ENCODE results near the gene PIGU. TPM values are rescaled to one million over a fixed set of nuclear protein-coding genes. Genes with fewer than 3 reads are reported as not detected.
"Not testable (repeated sequence)": the region's sequence is repeated elsewhere in the genome, so short reads cannot be mapped to it uniquely, and the experiment has no call there.

PIGU gene
- polyA plus RNA-seq, 3 donors: 6.6 to 13.4 (median 11.1) TPM

DNA sequence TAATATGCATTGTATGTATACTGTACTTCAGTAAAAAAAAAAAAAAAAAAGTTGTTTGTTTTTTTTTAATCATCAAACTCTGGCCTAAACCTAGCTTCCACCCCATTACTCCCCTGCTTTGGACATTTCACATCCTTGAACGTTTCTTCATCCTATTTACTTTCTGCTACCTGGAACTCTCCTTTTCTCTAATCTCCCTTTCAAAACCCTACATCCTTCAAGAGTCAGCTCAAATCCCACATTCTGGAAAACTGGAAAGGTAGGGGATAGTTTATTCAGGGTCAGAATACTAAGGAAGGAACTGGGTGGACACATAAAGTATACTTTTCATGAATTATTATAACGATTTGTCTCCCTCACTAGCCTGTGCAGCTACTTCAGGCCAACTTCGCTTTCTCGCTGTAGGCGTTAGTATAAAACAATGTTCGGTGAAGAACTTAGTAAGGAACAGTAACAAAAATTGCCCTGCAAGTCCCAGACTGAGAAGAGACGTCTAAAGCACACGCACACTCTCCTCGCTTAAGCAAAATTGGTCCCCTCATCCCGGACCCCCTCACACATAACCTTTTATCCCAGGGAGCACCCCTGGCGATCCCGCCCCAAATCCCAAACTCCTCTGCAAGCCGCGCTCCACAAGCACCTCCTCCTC lies 775 bp downstream of the PIGU start:
- 0 to 1% (median 1%) methylated on average over 14 of the region's 14 CpGs for WGBS, 3 donors
- H3K27ac ChIP-seq (ENCODE audit: low read depth, low read length): no peak overlapping the region

DNA sequence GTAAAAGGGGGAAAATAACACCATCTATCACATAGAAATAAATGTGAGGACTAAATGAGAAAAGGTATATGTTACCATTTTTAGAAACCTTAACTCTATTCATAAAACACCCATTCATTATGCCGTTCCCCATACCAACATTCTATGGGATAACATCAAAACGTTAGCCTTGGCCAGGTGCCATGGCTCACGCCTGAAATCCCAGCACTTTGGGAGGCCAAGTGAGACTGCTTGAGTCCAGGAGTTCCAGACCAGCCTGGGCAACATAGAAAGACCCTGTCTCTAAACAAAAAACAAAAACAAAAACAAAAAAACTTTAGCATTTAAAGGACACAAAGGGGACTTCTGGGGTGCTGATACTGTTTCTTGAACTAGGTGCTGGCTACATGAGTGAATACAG lies 1.3 kb downstream of the PIGU start:
- no peak overlapping the region for H3K27ac ChIP-seq (ENCODE audit: low read depth, low read length)
- WGBS, 3 donors: 19 to 29% (median 24%) methylated on average over 3 of the region's 3 CpGs

DNA sequence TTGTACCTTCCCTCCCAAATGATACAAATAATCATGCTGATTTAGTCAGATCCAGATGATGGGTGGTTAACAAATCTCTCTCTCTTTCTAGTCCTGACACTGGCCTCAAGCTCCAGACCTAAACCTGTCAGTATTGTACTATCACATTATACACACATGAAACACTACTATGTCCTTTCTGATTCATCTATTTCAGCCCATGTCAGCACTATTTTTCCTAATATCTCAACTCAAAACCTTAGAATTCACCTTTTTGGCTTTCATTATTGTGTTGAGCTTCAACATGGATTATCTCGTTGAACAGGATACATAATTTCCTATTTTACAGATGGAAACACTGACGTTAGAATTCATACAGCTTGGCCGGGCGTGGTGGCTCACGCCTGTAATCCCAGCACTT lies 3.5 kb downstream of the PIGU start:
- WGBS, 3 donors: 92 to 93% (median 92%) methylated on average over 5 of the region's 5 CpGs

DNA sequence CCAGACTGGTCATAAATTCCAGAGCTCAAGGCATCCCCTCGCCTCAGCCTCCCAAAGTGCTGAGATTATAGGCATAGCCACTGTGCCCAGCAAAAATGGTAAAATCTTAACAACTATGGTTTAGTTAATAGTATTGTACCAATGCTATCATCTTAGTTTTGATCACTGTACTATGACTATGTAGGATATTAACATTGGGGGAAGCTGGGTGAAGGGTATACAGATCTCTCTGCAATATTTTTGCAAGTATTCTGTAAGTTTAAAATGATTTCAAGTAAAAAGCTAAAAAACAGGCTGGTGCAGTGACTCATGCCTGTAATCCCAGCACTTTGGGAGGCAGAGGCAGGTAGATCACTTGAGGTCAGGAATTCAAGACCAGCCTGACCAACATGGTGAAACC lies 7.8 kb downstream of the PIGU start:
- 98 to 100% (median 100%) methylated on average over 1 of the region's 1 CpG for WGBS, 3 donors
- no peak overlapping the region for H3K27ac ChIP-seq (ENCODE audit: low read depth, low read length)

More for the DNA sequence above, 3.5 kb downstream of the PIGU start:
- H3K27ac ChIP-seq (ENCODE audit: low read depth, low read length): no peak overlapping the region

DNA sequence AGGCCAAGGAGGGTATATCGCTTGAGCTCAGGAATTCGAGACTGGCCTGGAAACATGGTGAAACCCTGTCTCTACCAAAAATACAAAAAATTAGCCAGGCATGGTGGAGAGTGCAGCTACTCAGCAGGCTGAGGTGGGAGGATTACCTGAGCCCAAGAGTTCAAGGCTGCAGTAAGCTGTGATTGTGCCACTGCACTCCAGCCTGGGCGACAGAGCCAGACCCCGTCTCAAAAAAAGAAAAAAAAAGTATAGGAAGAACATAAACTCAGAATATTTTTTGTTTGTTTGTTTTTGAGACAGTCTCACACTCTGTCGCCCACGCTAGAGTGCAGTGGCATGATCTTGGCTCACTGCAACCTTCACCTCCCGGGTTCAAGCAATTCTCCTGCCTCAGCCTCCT lies 12.1 kb downstream of the PIGU start:
- H3K27ac ChIP-seq (ENCODE audit: low read depth, low read length): not testable (repeated sequence)
- WGBS, 3 donors: 93 to 98% (median 97%) methylated on average over 7 of the region's 7 CpGs

DNA sequence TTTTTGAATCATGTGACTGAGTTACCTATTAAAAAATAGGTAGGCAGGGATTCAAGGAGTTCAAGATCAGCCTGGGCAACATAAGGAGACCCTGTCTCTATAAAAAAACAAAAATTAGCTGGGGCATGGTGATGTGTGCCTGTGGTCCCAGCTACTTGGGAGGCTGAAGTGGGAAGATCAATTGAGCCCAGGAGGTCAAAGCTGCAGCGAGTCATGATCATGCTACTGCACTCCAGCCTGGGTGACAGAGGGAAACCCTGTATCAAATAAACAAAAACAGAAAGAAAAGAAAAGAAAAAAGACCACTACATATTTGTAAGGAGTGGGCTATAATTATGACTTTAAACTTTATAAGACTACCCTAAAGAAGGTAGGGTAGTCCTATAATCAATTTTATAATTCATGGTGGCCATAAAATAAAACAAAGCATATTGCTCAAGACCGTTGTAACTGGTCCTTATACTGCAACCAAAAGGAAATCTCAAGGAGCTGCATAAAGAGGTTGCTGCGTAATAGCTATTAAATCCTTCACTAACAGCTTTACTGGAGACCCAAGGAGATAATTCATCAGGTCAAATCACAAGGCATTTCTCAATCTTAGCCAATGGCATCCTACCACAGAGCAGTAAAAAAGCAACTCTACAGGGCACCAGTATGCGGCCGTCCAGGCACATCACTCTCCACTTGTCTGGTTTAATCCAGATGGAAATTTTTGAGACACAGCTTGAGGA lies 13.5 kb downstream of the PIGU start:
- no peak overlapping the region for H3K27ac ChIP-seq (ENCODE audit: low read depth, low read length)
- 82 to 93% (median 83%) methylated on average over 5 of the region's 5 CpGs for WGBS, 3 donors

GRCh38 chr20:34661811-34662210 lies 15.1 kb downstream of the PIGU start:
- not testable (repeated sequence) for H3K27ac ChIP-seq (ENCODE audit: low read depth, low read length)
- WGBS, 3 donors: 81 to 86% (median 85%) methylated on average over 5 of the region's 5 CpGs

GRCh38 chr20:34658654-34659053 lies 18.2 kb downstream of the PIGU start:
- 93 to 97% (median 95%) methylated on average over 15 to 31 of the region's 31 CpGs for WGBS, 3 donors
- not testable (repeated sequence) for H3K27ac ChIP-seq (ENCODE audit: low read depth, low read length)

DNA sequence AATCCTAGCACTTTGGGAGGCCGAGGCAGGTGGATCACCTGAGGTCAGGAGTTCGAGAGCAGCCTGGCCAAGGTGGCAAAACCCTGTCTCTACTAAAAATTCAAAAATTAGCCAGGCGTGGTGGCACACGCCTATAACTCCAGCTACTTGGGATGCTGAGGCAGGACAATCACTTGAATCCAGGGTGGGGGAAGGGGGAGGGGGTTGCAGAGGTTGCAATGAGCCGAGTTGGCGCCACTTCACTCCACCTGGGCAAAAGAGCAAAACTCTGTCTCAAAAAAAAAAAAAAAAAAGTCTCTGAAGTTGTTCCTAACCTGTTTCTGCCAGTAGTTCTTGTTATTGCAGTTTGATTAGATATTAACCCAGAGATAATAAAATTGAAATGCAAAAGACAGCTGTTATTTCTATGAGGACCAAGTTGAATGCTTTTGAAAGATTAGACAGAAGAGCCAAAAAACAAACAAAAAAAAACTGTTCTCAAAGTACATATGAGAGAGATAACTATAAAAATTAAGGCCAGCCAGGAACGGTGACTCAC lies 22.6 kb downstream of the PIGU start:
- no peak overlapping the region for H3K27ac ChIP-seq (ENCODE audit: low read depth, low read length)
- WGBS, 3 donors: 82 to 98% (median 92%) methylated on average over 7 of the region's 7 CpGs

GRCh38 chr20:34651200-34651599 lies 25.7 kb downstream of the PIGU start:
- H3K27ac ChIP-seq (ENCODE audit: low read depth, low read length): no peak overlapping the region
- 15 to 91% (median 89%) methylated on average over 2 of the region's 2 CpGs for WGBS, 3 donors

- WGBS, 3 donors: 87 to 97% (median 93%) methylated on average over 1 of the region's 1 CpG
- H3K27ac ChIP-seq (ENCODE audit: low read depth, low read length): no peak overlapping the region
Measured at GRCh38 chr20:34647737-34648136, 29.2 kb downstream of the PIGU start.

- 96 to 100% (median 97%) methylated on average over 1 of the region's 1 CpG for WGBS, 3 donors
- H3K27ac ChIP-seq (ENCODE audit: low read depth, low read length): no peak overlapping the region
Measured at GRCh38 chr20:34644951-34645350, 31.9 kb downstream of the PIGU start.

DNA sequence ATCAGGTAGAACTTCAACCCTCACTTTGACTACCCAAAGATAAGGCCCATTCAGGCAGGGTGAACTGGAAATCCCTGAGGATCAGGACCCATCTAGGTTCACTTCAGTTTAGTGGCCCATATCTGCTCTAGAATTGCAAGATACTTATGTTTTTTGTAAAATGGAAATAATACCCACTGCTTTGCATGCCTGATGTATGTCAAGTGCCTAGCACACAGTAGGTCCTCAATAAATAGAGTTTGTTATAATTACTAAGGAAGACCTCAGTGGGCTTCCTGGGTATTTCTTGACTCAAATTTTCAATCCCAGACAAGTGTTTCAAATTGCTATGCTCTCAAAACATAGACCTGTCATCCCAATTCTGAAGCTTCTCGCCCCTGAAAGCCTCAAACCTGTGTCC lies 32.5 kb downstream of the PIGU start:
- no peak overlapping the region for H3K27ac ChIP-seq (ENCODE audit: low read depth, low read length)
- 94 to 96% (median 94%) methylated on average over 1 of the region's 1 CpG for WGBS, 3 donors

DNA sequence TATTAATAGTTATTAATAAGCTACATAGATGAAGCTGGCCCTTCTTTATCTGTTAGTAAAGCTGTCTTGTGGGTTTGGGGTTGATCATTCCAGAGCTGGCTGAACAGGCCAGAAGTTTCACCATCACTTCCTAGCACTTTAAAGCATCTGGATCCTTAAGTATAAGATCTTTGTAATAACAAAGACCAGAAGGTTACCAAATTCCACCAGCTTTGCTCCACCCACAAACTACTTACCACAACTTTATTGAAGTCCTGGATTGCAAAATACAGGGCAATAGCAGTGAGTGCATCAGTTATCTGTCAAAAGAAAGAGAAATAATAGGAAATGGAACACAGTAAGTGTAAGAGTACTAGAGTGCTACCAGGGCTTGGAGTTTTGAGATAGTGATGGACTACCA lies 33.0 kb downstream of the PIGU start:
- no peak overlapping the region for H3K27ac ChIP-seq (ENCODE audit: low read depth, low read length)

GRCh38 chr20:34642009-34642408 lies 34.9 kb downstream of the PIGU start:
- no peak overlapping the region for H3K27ac ChIP-seq (ENCODE audit: low read depth, low read length)
- 68 to 76% (median 76%) methylated on average over 1 of the region's 1 CpG for WGBS, 3 donors

- WGBS, 3 donors: 21 to 63% (median 59%) methylated on average over 2 of the region's 2 CpGs
- no peak overlapping the region for H3K27ac ChIP-seq (ENCODE audit: low read depth, low read length)
Measured at GRCh38 chr20:34639755-34640222, 37.1 kb downstream of the PIGU start.

- no peak overlapping the region for H3K27ac ChIP-seq (ENCODE audit: low read depth, low read length)
- WGBS, 3 donors: 77 to 96% (median 89%) methylated on average over 3 of the region's 3 CpGs
Measured at GRCh38 chr20:34638532-34638931, 38.4 kb downstream of the PIGU start.

GRCh38 chr20:34638039-34638292 lies 38.9 kb downstream of the PIGU start:
- peak overlapping the region; percentile 69 for H3K27ac ChIP-seq (ENCODE audit: low read depth, low read length)
- WGBS, 3 donors: 75 to 91% (median 77%) methylated on average over 1 of the region's 1 CpG

DNA sequence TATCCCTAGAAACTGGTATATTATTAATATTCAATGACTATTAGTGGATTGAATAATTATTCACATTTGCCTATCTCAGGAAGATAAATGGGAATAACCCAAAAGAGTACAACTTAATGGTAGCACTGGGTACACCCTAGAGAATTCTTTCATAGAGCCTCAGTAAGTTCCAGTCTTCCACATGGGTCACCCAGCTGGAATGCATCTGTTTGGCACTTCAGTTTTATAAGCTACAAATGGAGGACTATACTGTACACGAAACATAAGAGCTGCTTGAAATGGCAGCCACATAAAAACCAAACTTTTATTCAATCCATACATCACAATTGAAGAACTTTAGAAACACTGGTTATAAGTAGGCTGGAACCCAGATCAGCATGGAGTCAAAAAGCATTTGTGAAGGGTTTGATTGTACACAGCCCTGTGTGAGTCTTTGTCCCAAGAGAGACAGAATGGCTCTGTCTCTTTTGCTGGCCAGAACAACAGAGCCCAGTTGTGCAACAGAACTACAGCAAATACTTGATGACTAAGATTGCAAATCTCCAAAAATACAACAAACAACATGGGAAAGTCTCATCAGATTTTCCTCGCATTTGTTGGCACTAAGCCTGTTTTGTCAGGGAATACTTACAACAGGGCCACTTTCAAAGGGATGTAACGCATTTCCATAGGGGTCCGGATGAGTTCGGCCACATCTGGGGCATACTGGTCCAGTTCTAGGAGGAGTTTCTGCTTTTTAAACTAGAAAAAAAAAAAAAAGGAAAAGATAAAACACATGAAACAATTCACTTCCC lies 39.5 kb downstream of the PIGU start:
- peak overlapping the region; percentile 69 for H3K27ac ChIP-seq (ENCODE audit: low read depth, low read length)
- WGBS, 3 donors: 49 to 78% (median 74%) methylated on average over 5 of the region's 5 CpGs
